Measurements from ENCODE around the gene PPP1R12C. TPM values are rescaled to one million over a fixed set of nuclear protein-coding genes. Genes with fewer than 3 reads are reported as not detected.

Gene PPP1R12C
- total RNA-seq, 2 experiments from 2014 or later = 123 to 136 TPM

- CTCF ChIA-PET = no interaction called here
- H3K27me3 Mint-ChIP-seq = no peaks in the 10 kb centered on the region
- TF ChIP-seq CTCF (IDR thresholded peaks at IDR 0.05) = no peak
- ATAC-seq (ENCODE audit: poor library complexity) = no peak
- Histone ChIP-seq H3K36me3 (ENCODE audit: insufficient read depth, low read length) (peaks cover 33% of the 10 kb centered on the region), H3K27ac (ENCODE audit: low read depth in 1 of 2, low read length in 2 of 2) (no peak overlapping the region), H3K9me3 (ENCODE audit: control insufficient read depth in 1 of 2, insufficient read depth in 1 of 2, low read length in 2 of 2) (no peaks in the 10 kb centered on the region), H3K27me3 (ENCODE audit: control insufficient read depth in 1 of 2, insufficient read depth in 2 of 2, low read length in 2 of 2) (no peaks in the 10 kb centered on the region), H3K4me1 (ENCODE audit: insufficient read depth, low read length) (peaks cover 31% of the 10 kb centered on the region), H3K4me3 (ENCODE audit: low read length) (no peak overlapping the region)
- H3K4me3 Mint-ChIP-seq = no peak overlapping the region
- peaks cover 43% of the 10 kb centered on the region for H3K36me3 Mint-ChIP-seq (ENCODE audit: low read depth)
- no peaks in the 10 kb centered on the region for H3K9me3 Mint-ChIP-seq
- POLR2A ChIA-PET = no interaction called here
- peaks cover 25% of the 10 kb centered on the region for H3K4me1 Mint-ChIP-seq (ENCODE audit: low read depth)
- no peak overlapping the region for H3K27ac Mint-ChIP-seq
- intact Hi-C loops (cut with DNase I, micrococcal nuclease) = no loop called here
- no peak for DNase-seq
Measured at GRCh38 chr19:55112777-55113569, 4.5 kb downstream of the PPP1R12C start.

GRCh38 chr19:55112246-55112776 lies 5.1 kb downstream of the PPP1R12C start:
- Mint-ChIP-seq H3K36me3 (ENCODE audit: low read depth) (peaks cover 37% of the 10 kb centered on the region), H3K27ac (no peak overlapping the region), H3K9me3 (no peaks in the 10 kb centered on the region), H3K27me3 (no peaks in the 10 kb centered on the region), H3K4me3 (no peak overlapping the region), H3K4me1 (ENCODE audit: low read depth) (peaks cover 19% of the 10 kb centered on the region)
- H3K27me3 ChIP-seq (ENCODE audit: control insufficient read depth in 1 of 2, insufficient read depth in 2 of 2, low read length in 2 of 2) = no peaks in the 10 kb centered on the region
- no peak overlapping the region for H3K27ac ChIP-seq (ENCODE audit: low read depth in 1 of 2, low read length in 2 of 2)
- intact Hi-C loops (cut with DNase I, micrococcal nuclease) = no loop called here
- DNase-seq (no peak), ATAC-seq (ENCODE audit: poor library complexity) (no peak)
- ChIA-PET POLR2A (no interaction called here), CTCF (no interaction called here)
- H3K4me3 ChIP-seq (ENCODE audit: low read length) = no peak overlapping the region
- H3K4me1 ChIP-seq (ENCODE audit: insufficient read depth, low read length) = peaks cover 29% of the 10 kb centered on the region
- peaks cover 33% of the 10 kb centered on the region for H3K36me3 ChIP-seq (ENCODE audit: insufficient read depth, low read length)
- no peaks in the 10 kb centered on the region for H3K9me3 ChIP-seq (ENCODE audit: control insufficient read depth in 1 of 2, insufficient read depth in 1 of 2, low read length in 2 of 2)
- no peak for TF ChIP-seq CTCF (IDR thresholded peaks at IDR 0.05)

GRCh38 chr19:55111238-55111831 lies 6.1 kb downstream of the PPP1R12C start:
- Histone ChIP-seq H3K27ac (ENCODE audit: low read depth in 1 of 2, low read length in 2 of 2) (no peak overlapping the region), H3K36me3 (ENCODE audit: insufficient read depth, low read length) (peaks cover 34% of the 10 kb centered on the region), H3K4me3 (ENCODE audit: low read length) (no peak overlapping the region), H3K9me3 (ENCODE audit: control insufficient read depth in 1 of 2, insufficient read depth in 1 of 2, low read length in 2 of 2) (no peaks in the 10 kb centered on the region), H3K27me3 (ENCODE audit: control insufficient read depth in 1 of 2, insufficient read depth in 2 of 2, low read length in 2 of 2) (no peaks in the 10 kb centered on the region), H3K4me1 (ENCODE audit: insufficient read depth, low read length) (peaks cover 23% of the 10 kb centered on the region)
- ChIA-PET CTCF (no interaction called here), POLR2A (no interaction called here)
- TF ChIP-seq CTCF (IDR thresholded peaks at IDR 0.05) = no peak
- Mint-ChIP-seq H3K4me1 (ENCODE audit: low read depth) (peaks cover 15% of the 10 kb centered on the region), H3K27ac (no peak overlapping the region), H3K9me3 (no peaks in the 10 kb centered on the region), H3K4me3 (no peak overlapping the region), H3K27me3 (no peaks in the 10 kb centered on the region), H3K36me3 (ENCODE audit: low read depth) (peaks cover 38% of the 10 kb centered on the region)
- intact Hi-C loops (cut with DNase I, micrococcal nuclease) = no loop called here
- DNase-seq = no peak
- no peak for ATAC-seq (ENCODE audit: poor library complexity)

Measured in CD4-positive, alpha-beta T cell (primary cell).